GM10847 (cell line): ENCODE results near the gene HOMER3.

ENCODE experiments used
- POLR2A ChIP-seq: IDR thresholded peaks from 2 replicates; pipeline ENCODE4 v1.6.1; 2011; ENCODE audit not compliant: insufficient read length; ENCODE audit errors: extremely low read depth

HOMER3 gene

DNA sequence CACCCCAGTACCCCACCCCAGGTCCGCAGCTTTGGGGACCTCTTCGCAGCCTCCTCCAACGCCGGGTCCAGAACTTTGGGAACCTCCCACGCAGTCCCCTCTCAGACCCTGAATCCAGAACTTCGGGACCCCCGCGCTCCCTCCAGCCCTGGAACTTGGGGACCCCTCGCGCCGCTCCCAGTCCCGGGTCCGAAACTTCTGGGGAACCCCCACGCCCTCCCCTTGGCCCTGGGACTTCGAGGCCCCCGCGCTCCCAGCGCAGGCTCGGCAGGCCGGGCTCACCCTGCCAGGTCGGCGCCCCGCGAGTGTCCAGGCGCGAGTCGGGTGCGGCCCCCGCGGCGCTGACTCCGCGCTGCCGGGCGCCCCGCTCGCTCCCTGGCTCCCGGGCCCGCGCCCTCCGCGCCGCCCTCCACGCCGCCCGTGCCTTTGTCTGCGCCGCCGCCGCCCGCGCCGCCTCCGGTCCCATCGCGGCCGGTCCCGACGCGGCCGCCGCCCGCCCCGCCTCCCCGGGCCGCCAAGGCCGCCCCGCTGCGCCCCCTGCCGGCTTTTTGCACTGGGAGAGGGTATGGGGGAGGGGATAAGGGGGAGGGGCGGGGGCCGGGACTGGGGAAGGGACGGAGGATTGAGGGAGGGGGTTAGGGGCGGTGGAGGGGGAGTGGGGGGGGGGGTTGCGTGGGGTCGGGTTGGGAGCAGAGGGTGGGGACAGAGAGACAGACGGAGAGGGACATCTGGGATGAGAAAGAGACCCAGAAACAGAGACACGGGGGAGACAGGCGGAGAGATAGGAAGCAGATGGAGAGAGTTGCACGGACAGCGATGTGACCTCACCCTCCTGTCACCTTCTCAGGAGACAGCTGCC, at the start of gene HOMER3:
TSS of gene HOMER3 (minus strand) at position 449 of the 859 bp plus-strand sequence. CDS start 2,235 bp downstream, outside the sequence.
- TF ChIP-seq POLR2A: no peak

DNA sequence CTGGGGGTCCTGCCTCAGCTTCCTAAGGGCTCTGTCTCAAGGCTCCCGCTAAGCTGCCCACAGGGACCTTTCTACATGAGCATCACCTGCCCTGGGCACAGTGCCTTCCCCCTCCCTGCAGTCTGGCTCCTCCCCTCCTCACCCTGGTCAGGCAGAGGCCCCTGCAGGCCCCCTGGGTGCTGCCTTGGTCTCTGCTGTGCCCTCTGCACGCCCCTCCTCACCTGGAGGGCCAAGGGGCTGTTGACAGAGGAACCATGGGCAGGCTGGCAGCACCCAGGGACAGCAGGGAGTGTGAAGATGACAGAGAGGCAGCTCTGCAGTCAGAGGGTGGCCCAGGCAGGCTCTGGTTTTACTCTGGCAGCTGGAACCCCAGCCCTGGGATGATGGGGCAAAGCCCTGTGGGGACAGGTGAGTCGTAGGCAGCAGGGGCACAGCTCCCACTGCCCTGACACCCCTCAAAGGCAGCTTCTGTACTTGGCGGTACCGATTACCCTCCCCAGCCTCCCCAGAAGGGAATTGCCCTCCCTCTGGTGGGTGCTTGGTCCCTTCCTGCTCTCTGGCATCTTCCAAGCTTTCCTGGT, 49.2 kb upstream of the HOMER3 start:
- no peak for TF ChIP-seq POLR2A

DNA sequence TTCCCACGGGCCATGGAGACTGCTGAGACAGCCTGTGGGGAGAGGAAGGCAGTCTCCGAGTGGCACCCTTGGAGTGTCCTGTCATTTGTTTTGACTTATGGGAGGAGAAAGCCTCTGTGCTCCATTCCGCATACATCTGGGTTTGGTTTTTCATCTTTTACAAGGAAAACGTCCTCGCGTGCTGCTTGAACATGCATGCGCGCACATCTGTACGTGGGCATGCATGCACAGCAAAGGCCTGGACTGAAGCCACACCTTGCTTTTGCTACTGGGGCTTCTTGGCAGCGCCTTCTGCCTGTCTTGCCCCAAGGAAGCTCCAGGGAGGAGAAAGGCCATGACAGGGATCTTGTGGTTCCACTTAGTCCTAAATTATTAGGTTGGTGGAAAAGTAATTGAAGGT, 48.3 kb upstream of the HOMER3 start:
- TF ChIP-seq POLR2A: no peak

DNA sequence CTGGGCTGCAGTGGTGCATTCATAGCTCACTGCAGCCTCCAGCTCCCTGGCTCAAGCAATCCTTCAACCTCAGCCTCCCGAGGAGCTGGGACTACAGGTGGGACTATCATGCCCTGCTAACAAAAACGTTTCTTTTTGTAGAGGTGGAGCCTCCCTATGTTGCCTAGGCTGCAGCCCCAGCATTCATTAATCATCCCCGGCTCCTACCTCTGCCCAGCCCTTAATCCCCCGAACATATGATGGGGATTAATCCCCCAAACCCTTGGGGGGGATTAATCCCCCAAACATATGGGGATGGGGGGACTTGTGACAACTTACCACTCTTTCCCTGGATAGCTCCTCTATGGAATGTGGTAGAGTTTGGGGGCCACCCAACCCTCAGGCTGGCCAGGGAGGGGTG, 46.4 kb upstream of the HOMER3 start:
- no peak for TF ChIP-seq POLR2A

DNA sequence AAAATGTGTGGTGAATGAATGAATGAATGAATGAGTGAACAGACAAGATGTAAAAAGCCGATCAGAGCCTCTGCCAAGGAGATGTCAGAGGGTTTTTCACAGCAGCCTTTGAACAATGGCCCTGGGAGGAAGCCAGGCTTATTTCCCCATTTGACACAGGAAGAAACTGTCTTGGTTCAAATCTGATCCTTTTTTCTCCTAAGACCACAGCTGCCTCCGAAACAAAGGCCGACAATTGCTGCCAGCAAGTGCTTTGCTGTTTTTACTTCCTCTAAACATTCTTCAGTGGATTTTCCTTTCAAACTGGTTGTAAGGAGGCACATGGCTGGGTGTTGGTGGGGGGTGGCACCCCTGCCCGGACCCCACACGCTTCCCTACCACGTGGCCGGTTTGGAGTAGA, 44.2 kb upstream of the HOMER3 start:
- TF ChIP-seq POLR2A: no peak

DNA sequence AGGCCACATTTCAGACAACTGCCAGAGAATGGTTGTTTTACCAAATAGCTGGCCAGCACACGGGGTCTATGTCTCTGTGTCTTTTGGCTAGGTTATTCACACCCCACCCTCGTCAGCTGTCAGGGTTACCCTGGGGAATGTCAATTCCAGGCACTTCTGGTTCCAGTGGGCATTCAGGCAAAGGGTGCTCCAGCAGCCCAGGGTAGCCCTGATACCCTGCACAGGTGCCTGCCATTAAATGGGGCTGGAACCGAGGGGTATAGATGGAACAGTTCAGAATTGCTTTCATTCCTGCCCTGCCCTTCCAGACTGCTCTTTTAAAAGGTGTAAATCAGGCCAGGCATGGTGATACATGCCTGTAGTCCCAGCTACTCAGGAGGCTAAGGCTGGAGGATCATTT, 43.2 kb upstream of the HOMER3 start:
- no peak for TF ChIP-seq POLR2A

DNA sequence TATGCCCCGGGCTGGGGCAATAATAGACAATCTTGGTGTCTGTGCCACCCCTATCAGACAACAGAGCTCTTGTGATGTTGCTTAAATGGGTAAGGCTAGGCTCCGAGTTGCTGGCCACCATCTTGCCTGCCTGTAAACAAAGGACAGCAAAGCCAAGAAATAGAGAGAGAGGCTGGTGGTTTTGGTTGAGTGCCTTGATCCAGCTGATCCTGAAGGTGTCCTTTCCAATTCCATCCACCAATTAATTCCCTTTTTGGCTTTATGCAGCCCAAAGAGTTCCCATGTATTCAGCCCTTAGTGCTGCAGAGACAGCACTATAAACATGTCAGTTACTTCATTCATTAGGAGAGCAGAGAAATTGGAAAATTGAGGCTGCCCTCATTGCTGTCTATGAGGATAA, 41.7 kb upstream of the HOMER3 start:
- no peak for TF ChIP-seq POLR2A

DNA sequence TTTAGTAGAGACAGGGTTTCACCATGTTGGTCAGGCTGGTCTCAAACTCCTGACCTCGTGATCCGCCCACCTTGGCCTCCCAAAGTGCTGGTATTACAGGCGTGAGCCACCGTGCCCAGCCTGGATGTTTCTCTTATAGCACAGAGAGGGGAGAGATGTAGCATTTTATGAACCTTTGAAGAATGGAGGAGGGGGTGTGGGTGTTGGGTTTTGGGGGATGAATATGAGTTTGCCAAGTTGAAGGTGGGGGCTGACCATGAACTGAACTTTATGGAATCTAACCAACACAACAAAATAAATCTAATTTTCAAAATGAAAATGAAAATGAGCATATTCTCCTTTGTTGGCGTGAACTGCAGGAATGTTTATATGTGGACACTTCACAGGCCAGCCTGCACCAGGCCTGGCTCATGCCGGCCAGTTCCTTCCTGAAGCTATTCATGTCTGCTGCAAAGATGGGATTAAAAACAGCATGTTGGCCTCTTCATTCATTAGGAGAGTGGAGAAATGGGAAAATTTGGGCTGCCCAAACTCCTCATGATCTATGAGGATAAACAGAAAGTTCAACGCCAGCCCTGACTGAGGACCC, 39.5 kb upstream of the HOMER3 start:
- no peak for TF ChIP-seq POLR2A

DNA sequence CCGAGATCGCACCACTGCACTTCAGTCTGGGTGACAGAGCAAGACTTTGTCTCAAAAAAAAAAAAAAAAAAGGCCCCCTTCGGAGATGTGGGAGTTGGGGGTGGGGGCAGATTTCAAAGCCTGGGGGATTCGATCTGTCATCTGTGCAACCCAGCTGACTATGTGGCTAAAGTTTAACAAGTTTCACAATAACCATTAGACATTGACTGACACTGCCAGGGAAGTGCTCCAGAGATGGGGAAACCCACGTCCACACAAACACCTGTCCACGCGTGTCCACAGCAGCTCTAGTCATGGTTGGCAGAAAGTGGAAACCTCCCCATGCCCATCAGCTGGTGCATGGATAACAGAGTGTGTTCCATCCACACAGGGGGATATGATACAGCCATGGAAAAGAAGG, 37.6 kb upstream of the HOMER3 start:
- no peak for TF ChIP-seq POLR2A

DNA sequence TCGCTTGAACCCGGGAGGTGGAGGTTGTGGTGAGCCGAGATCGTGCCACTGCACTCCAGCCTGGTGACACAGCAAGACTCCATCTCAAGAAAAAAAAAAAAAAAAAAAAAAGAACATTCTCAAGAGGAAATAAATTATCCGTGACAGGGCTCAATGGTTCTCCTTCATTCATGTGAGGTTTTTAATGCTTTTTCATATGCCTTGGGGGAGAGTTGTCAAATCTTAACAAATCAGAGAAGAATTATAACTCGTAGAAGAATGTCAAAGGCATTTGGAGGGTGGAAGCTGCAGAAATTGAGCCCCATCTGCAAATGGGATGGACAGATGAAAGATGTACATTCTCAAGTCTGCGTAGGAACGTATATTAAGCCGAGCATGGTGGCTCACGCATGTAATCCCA, 34.9 kb upstream of the HOMER3 start:
- no peak for TF ChIP-seq POLR2A

DNA sequence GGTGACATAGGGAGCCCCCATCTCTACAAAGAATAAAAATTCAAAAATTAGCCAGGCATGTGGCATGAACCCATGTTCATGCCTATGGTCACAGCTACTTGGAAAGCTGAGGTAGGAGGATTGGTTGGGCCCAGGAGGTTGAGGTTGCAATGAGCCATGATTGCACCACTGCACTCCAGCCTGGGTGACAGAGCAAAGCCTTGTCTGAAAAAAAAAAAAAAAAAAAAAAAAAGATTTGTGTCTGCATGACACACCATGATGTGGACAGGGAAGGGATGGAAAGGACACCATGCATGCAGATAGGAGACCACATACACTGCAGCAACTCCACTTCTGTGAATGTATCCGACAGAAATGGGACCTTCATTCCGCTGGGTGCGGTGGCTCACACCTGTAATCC, 34.0 kb upstream of the HOMER3 start:
- TF ChIP-seq POLR2A: no peak

DNA sequence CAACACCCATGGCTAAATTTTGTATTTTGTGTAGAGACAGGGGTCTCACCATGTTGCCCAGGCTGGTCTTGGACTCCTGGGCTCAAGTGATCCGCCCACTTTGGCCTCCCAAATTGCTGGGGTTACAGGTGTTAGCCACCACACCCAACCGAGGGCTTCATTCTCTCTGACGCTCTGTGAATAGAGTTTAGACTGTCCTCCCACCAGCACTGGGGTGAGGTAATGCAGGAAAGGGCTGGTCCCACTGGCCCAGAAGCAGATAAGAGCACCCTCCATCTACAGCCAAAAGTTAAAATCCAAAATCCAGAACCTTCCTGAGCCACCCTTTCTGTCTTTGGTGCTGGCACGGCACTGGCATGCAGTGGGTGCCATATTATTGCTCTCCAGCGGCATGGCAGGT, 31.8 kb upstream of the HOMER3 start:
- TF ChIP-seq POLR2A: no peak

DNA sequence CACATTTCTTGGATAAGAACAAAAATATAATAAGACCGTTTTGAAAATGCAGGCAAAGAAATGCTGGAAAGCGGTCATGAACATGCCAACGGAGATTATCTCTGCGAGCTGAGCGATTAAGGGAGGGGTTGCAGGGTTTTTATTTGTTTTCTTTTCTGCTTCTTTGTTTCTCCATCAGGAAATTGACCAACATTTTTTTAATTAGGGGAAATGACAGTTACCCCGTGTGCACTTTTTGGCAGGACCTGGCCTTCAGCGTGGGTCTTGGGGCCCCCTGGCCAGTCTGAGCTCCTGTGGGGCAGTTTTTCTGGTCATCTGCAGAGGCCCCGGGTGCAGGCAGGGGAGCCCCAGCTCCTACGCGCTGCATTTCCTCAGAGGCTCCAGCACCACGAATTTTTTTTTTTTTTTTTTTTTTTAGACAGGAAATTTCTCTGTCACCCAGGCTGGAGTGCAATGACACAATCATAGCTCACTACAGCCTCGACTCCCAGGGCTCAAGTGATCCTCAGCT, 31.3 kb upstream of the HOMER3 start:
- TF ChIP-seq POLR2A: no peak

DNA sequence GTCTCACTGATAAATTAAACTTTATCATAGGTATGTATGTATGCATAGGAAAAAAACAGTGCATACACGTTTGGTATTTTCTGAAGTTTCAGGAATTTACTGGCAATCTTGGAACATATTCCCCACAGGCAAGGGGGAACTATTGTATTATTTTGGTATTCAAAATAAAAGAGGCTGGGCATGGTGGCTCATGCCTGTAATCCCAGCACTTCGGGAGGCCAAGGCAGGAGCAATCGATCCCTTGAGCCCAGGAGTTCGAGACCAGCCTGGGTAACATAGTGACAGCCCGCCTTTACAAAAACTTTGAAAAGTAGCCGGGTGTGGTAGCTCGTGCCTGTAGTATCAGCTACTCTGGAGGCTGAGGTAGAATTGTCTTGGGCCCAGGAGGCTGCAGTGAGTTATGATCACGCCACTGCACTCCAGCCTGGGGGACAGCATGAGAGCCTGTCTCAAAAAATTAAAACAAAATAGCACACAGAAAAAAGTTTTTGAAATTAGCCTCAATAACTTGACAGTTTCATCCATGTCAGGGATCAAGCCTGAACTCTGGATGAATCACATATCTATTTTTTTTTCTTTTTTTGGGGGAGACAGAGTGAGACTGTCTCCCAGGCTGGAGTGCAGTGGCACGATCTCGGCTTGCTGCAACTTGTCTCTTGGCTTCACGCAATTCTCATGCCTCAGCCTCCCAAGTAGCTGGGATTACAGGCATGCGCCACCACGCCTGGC, 29.1 kb upstream of the HOMER3 start:
- TF ChIP-seq POLR2A: no peak

DNA sequence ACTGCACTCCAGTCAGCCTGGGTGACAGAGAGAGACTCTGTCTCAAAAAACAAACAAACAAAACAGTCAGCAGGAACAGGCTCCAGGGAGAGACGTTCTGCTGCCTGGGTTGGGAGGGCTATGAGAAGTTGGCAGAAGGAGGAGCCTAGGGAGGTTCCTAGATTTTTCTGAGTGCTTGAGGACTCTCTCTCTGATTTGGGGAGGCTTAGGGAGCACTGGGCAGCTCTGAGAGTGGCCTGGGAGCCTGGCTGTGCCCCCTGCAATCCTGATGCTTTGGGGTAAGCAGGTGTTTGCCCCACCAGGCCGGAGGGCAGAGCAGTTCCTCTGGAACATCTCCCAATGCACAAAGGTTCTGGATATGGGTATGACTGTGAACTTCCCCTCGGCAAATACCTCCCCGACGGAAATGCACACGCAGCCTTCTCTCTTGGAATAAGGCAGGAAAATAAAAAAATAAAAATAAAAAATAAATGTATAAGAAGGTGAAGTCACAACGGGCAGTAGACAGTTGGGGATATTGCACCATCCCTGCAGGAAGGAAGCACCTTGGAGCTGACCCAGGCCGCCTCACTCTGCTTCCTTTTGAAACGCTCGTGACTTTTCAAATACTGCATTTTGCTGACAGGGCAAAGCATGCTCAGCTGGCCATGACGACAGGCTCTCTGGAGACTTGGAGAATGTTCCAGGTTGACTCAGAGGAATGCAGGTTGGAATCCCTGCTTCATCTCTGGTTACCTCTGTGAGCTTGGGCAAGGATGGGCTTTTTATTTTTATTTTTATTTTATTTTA, 26.5 kb upstream of the HOMER3 start:
- no peak for TF ChIP-seq POLR2A
